Left ventricle myocardium inferior (tissue), 1 donor: ENCODE measurements around the gene CAPNS1. TPM values are rescaled to one million over a fixed set of nuclear protein-coding genes. Genes with fewer than 3 reads are reported as not detected.

Experiments
- DNase-seq: peaks from one replicate; pipeline ENCODE4 v3.0.0-alpha.2; 2020
- H3K27ac ChIP-seq: fragments of 200-600 bp; replicated peaks from 2 replicates; pipeline ENCODE4 v1.8.0; 2021
- H3K27me3 ChIP-seq: fragments of 200-600 bp; 2 replicates; pipeline ENCODE4 v1.8.0; 2021; ENCODE audit warnings: low read depth
- H3K36me3 ChIP-seq: fragments of 200-600 bp; 2 replicates; pipeline ENCODE4 v1.8.0; 2021
- H3K4me1 ChIP-seq: fragments of 200-600 bp; 2 replicates; pipeline ENCODE4 v1.8.0; 2021
- H3K4me3 ChIP-seq: fragments of 200-600 bp; 2 replicates; pipeline ENCODE4 v1.8.0; 2021; ENCODE audit warnings: mild to moderate bottlenecking, moderate library complexity
- H3K9me3 ChIP-seq: fragments of 200-600 bp; replicated peaks from 2 replicates; pipeline ENCODE4 v1.8.0; 2021
- intact Hi-C: fragments of 100-400 bp; cut with micrococcal nuclease; formaldehyde crosslinking; loops from one replicate; pipeline ENCODE4 v1.11.0; 2022
- total RNA-seq: library from RNA; stranded (reverse); fragmentation: NEBNext Ultra II Directional; extraction: Animal tissue kit (Norgen Biotek cat#: 25700); gene quantifications from one replicate; pipeline ENCODE4 v1.2.1, GENCODE V29; 2021
- TF ChIP-seq, protein P1 (sequence below): fragments of 200-600 bp; IDR thresholded peaks from 2 replicates; pipeline ENCODE4 v1.8.0; 2021; ENCODE audit warnings: antibody characterized with exemption, mild to moderate bottlenecking, borderline replicate concordance
- donor health status: DM: no; HTN: yes; CAD: no; lungs with severe emphysema.

The CAPNS1 gene
- total RNA-seq, 1 donor from 2014 or later = 767 TPM

DNA sequence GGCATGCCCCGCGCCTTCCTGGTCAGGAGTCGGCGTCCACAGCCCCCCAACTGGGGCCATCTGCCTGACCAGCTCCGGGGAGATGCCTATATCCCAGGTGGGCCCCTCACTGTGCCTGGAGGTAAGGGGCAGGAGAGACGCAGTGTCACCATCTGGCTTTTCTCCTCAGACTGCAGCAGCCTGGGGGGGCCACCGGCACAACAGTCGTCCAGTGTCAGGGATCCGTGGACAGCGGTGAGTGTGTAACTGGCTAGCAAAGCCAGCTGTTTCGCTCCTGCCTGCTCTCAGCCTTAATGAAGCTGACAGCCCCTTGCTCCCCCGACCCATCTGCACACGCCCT lies 28.7 kb upstream of the CAPNS1 start:
- H3K27ac ChIP-seq = no peak overlapping the region
- no peak for DNase-seq
- intact Hi-C loops = no loop called here
- H3K4me3 ChIP-seq = no peak overlapping the region
- TF ChIP-seq, protein P1, sequence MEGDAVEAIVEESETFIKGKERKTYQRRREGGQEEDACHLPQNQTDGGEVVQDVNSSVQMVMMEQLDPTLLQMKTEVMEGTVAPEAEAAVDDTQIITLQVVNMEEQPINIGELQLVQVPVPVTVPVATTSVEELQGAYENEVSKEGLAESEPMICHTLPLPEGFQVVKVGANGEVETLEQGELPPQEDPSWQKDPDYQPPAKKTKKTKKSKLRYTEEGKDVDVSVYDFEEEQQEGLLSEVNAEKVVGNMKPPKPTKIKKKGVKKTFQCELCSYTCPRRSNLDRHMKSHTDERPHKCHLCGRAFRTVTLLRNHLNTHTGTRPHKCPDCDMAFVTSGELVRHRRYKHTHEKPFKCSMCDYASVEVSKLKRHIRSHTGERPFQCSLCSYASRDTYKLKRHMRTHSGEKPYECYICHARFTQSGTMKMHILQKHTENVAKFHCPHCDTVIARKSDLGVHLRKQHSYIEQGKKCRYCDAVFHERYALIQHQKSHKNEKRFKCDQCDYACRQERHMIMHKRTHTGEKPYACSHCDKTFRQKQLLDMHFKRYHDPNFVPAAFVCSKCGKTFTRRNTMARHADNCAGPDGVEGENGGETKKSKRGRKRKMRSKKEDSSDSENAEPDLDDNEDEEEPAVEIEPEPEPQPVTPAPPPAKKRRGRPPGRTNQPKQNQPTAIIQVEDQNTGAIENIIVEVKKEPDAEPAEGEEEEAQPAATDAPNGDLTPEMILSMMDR = no peak
- H3K27me3 ChIP-seq = no peaks in the 10 kb centered on the region
- peaks cover 27% of the 10 kb centered on the region for H3K4me1 ChIP-seq
- peaks cover 26% of the 10 kb centered on the region for H3K36me3 ChIP-seq
- no peaks in the 10 kb centered on the region for H3K9me3 ChIP-seq

- H3K27me3 ChIP-seq = no peaks in the 10 kb centered on the region
- no peak overlapping the region for H3K27ac ChIP-seq
- intact Hi-C loops = no loop called here
- no peaks in the 10 kb centered on the region for H3K9me3 ChIP-seq
- peaks cover 33% of the 10 kb centered on the region for H3K4me1 ChIP-seq
- TF ChIP-seq, protein P1 = no peak
- peaks cover 26% of the 10 kb centered on the region for H3K36me3 ChIP-seq
- H3K4me3 ChIP-seq = no peak overlapping the region
- no peak for DNase-seq
Observed at GRCh38 chr19:36112678-36113077, 27.2 kb upstream of the CAPNS1 start.

DNA sequence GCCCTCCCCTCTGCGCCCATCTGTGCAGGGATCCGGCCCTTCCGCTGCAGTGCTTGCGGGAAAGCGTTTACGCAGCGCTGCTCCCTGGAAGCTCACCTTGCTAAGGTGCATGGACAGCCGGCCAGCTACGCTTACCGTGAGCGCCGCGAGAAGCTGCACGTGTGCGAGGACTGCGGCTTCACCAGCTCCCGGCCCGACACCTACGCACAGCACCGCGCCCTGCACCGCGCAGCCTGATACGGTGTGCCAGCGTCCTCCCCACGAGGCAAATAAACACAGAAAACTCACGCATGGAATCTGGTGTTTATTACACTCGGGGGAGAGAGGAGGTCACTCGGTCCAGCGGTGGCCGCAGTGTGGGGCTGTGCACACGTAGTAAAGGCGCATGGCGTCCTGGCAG lies 26.4 kb upstream of the CAPNS1 start:
- Histone ChIP-seq H3K4me3 (peak overlapping the region; percentile 83), H3K4me1 (peaks cover 35% of the 10 kb centered on the region), H3K36me3 (peaks cover 34% of the 10 kb centered on the region), H3K27me3 (no peaks in the 10 kb centered on the region), H3K27ac (no peak overlapping the region), H3K9me3 (no peaks in the 10 kb centered on the region)
- TF ChIP-seq, protein P1 = no peak
- no peak for DNase-seq
- intact Hi-C loops = no loop called here

GRCh38 chr19:36113894-36114720 lies 25.8 kb upstream of the CAPNS1 start:
- Histone ChIP-seq H3K36me3 (peaks cover 41% of the 10 kb centered on the region), H3K27me3 (no peaks in the 10 kb centered on the region), H3K4me3 (peak overlapping the region; percentile 83), H3K27ac (peak overlapping the region; percentile 93), H3K4me1 (peaks cover 35% of the 10 kb centered on the region), H3K9me3 (no peaks in the 10 kb centered on the region)
- intact Hi-C loops = no loop called here
- DNase-seq = no peak
- TF ChIP-seq, protein P1 = no peak

GRCh38 chr19:36114721-36115452 lies 25.0 kb upstream of the CAPNS1 start, which contains the start of gene POLR2I:
Gene POLR2I, minus strand, starts transcription at chr19:36114875. Its CDS starts 19 bp downstream, at chr19:36114856.
- Histone ChIP-seq H3K4me3 (peak within 1 kb of the TSS; percentile 83), H3K27ac (peak within 1 kb of the TSS; percentile 93), H3K27me3 (no peaks in the 10 kb centered on the region), H3K36me3 (peaks cover 44% of the 10 kb centered on the region), H3K9me3 (no peaks in the 10 kb centered on the region), H3K4me1 (peaks cover 35% of the 10 kb centered on the region)
- DNase-seq = peak; percentile 99
- TF ChIP-seq, protein P1 = no peak
- intact Hi-C loops = no loop called here
